NCI-H460 (cell line): Measurements from ENCODE around the gene KIF26A. TPM values are rescaled to one million over a fixed set of nuclear protein-coding genes. Genes with fewer than 3 reads are reported as not detected.

Source experiments
- DNase-seq: peaks from one replicate; pipeline ENCODE4 v3.0.0-alpha.2; 2016; ENCODE audit warnings: low read depth; ENCODE audit errors: extremely low read depth
- small RNA-seq, 2 experiments: library from RNA; depleted of rRNA; stranded (forward); fragments of <200 nt; gene quantifications; one replicate each; pipeline ENCODE3, GENCODE V24; 2014
- total RNA-seq: library from RNA; depleted of rRNA; stranded (reverse); fragments of >200 nt; shearing (Covaris generic); gene quantifications from 2 replicates; pipeline ENCODE4 v1.2.3, GENCODE V29; 2014; rRNA removed

KIF26A gene
- total RNA-seq, 1 experiment from 2014 or later: 38.7 TPM

- no peak for DNase-seq
Measured at GRCh38 chr14:104228716-104229533, 90.5 kb downstream of the KIF26A start.

DNA sequence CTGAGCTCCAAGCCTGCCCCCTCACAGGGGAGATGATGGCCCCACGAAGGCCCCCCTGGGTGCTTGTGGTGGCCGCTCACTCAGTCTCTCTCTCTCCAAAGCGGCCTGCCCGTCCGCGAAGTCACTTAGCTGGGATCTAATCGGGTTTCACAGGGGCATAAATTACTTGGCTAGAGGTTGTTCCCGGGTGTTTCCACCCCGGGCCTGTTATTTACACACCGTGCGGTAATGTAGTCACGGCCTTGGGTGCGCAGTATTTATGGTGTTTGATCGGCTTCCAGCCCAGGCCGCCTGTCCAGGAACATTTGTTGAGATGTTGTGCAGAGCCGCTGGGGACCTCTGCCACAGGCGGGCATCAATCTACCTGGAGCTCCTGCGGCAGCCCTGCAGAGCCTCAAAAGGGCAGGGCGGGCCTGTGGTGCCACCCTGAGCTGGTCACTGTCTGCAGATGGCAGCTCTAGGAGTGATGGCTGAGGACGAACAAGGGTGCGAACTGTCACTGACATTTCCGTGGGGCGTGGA lies 91.2 kb downstream of the KIF26A start:
- no peak for DNase-seq

GRCh38 chr14:104230119-104230815 lies 91.9 kb downstream of the KIF26A start:
- no peak for DNase-seq

Small RNA genes lying within 50 kb of the gene (small RNA-seq; reads per million reads assigned to genes)
- 0.19 to 3.7 reads per million in 2 experiments for gene MIR203A

Other genes with a start within 250 kb of the KIF26A start
- not detected in 2 replicates for gene TDRD9, start 210.1 kb upstream of the KIF26A start, total RNA-seq
- not detected in 2 replicates for gene RD3L, start 196.1 kb upstream of the KIF26A start, total RNA-seq
- 0.14 and 0.50 TPM in 2 replicates for gene ASPG, start 52.9 kb upstream of the KIF26A start, total RNA-seq